GM10266 (cell line): ENCODE results near the gene RDH5.
A peak's percentile ranks its signal among the peaks of the same experiment; 100 is the strongest.

Experiments
- DNase-seq: peaks from one replicate; pipeline ENCODE4 v3.0.0; 2012; ENCODE audit errors: extremely low spot score
- CTCF ChIP-seq: IDR thresholded peaks from 2 replicates; pipeline ENCODE4 v1.5.1; 2012; ENCODE audit warnings: mild to moderate bottlenecking, low read depth; ENCODE audit not compliant: control insufficient read depth, insufficient read depth; ENCODE audit errors: missing control alignments

Gene RDH5

DNA sequence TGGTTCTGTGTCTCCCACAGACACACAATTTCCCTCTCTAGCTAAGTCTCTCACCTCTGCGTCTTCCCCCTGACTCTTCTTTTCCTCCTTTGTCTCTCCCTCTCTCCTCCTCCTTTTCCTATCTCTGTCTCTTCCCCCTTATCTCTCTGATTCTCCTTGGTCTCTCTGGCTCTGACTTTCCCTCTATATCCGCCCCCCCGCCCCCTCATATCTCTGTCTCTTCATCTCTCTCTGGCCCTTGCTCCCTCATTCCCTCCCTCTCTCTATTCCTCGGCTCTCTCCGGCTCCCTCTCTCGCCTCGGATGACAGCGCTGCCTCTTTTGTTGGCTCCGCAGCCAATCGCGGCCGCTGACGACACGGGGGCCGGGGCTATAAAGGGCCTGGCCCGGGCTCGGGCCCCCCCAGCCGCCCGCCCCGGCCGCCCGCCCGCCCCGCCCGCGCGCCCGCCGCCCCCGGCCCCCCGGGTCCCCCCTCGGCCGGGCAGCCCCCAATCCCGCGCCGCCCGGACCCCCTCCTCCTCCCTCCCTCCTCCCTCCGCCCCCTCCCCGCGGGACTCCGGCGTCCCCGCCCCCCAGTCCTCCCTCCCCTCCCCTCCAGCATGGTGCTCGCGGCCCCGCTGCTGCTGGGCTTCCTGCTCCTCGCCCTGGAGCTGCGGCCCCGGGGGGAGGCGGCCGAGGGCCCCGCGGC lies 22.7 kb downstream of the RDH5 start, which contains the start of gene GDF11:
GDF11 (plus strand) TSS at position 404 of the 687 bp plus-strand sequence; CDS start at position 599, 195 bp downstream.
- peak; percentile 91 for DNase-seq
- TF ChIP-seq CTCF = no peak

- peak; percentile 27 for TF ChIP-seq CTCF
- peak; percentile 66 for DNase-seq
Measured at GRCh38 chr12:55743406-55744339, 23.5 kb downstream of the RDH5 start.

DNA sequence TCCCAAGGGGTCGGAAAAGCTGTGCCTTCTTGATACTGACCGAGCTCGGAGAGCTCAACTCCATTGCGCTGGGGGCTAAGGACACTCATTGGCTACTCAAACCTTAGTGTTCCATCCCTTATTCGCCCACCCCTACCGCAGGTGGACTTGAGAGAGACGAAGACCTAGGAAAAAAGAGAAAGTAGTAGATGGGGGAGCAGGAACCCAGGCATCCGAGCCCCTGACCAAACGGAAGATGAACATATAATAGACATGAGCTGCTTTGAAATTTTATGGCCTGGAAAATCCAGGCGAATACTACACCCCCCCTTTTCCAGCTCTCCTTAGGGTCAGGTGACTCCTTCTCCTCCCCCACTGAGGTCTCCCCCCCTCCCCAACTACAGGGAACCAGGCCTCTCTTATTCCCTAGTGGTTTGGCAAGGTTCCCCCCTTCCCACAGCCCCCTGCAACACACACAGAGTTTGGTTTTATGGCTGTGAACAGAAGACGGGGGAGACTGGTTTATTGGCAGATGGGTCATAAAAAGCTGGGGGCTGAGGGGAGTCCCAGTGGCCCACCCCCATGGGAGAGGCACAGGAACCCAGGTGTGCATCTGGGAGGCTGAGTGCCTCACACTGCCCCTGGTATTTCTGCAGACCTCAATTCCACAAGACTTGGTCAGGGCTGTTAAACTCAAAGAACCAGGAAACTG lies 24.3 kb downstream of the RDH5 start:
- no peak for DNase-seq
- no peak for TF ChIP-seq CTCF

- DNase-seq = peak; percentile 29
- TF ChIP-seq CTCF = no peak
Measured at GRCh38 chr12:55745361-55746173, 25.4 kb downstream of the RDH5 start.

GRCh38 chr12:55746174-55746912 lies 26.1 kb downstream of the RDH5 start:
- DNase-seq = no peak

More at GRCh38 chr12:55746174-55746912, 26.1 kb downstream of the RDH5 start:
- TF ChIP-seq CTCF = no peak
